GM12878 (cell line): ENCODE measurements around the gene GATA3. TPM values are rescaled to one million over a fixed set of nuclear protein-coding genes. Genes with fewer than 3 reads are reported as not detected.

ENCODE experiments used
- ATAC-seq: fragments of 200-7000 bp; cut with Tn5 transposase; 3 replicates; pipeline ENCODE4 v1.9.1; 2020; ENCODE audit warnings: mild to moderate bottlenecking, moderate library complexity
- BruUV-seq: library from RNA; stranded (reverse); fragments of 400-500 nt; replicated peaks from 2 replicates; lab custom pipeline; 2021; lab: Mats Ljungman, UMichigan
- CTCF ChIA-PET: fragments of 300-600 bp; sonication (Branson Sonifier 250); formaldehyde crosslinking; extraction: SDS; loops from one replicate; lab custom pipeline; 2021; ENCODE audit warnings: inconsistent platforms; lab: Yijun Ruan, JAX
- POLR2A ChIA-PET: fragments of 350-600 bp; formaldehyde crosslinking; extraction: SDS; loops from one replicate; lab custom pipeline; 2021; ENCODE audit warnings: inconsistent platforms; lab: Charles Lee
- RAD21 ChIA-PET: fragments of 300-600 bp; sonication (Branson Sonifier 250); formaldehyde crosslinking; loops from one replicate; lab custom pipeline; 2023; ENCODE audit warnings: antibody characterized with exemption; ENCODE audit not compliant: unreplicated experiment; lab: Charles Lee
- SMC1A ChIA-PET: fragments of 300-600 bp; sonication (Branson Sonifier 250); formaldehyde crosslinking; loops from one replicate; lab custom pipeline; 2023; ENCODE audit not compliant: unreplicated experiment, uncharacterized antibody; lab: Charles Lee
- DNase-seq: peaks from one replicate; pipeline ENCODE4 v3.0.0-alpha.2; 2011; ENCODE audit warnings: low read depth, low spot score
- FAIRE-seq: peaks from 3 replicates; lab custom pipeline; 2011; peaks lifted over from hg19 to GRCh38; lab: Jason Lieb, UNC
- H2AFZ ChIP-seq: 2 replicates; pipeline ENCODE4 v1.6.0; 2011; ENCODE audit warnings: low read depth, low read length, control low read depth; ENCODE audit not compliant: control insufficient read depth
- H3K27ac ChIP-seq: 2 replicates; pipeline ENCODE4 v1.5.1; 2011; ENCODE audit warnings: control low read depth; ENCODE audit not compliant: control insufficient read depth, insufficient read depth
- H3K27me3 ChIP-seq, 2 experiments: replicated peaks in 1 of 2; 2 replicates each; pipeline versions ENCODE4 v1.6.0 to v1.6.1; 2011; ENCODE audit warnings: low read length in 1 of 2; ENCODE audit not compliant: control insufficient read depth in 2 of 2, insufficient read depth in 2 of 2
- H3K36me3 ChIP-seq, 2 experiments: 2 replicates each; pipeline ENCODE4 v1.5.1; 2011; ENCODE audit warnings: low read length in 1 of 2; ENCODE audit not compliant: control insufficient read depth in 2 of 2, insufficient read depth in 2 of 2
- H3K4me1 ChIP-seq: 2 replicates; pipeline ENCODE4 v1.6.1; 2011; ENCODE audit warnings: mild to moderate bottlenecking, low read length, moderate library complexity, mixed read lengths; ENCODE audit not compliant: control insufficient read depth, insufficient read depth
- H3K4me2 ChIP-seq: 2 replicates; pipeline ENCODE4 v1.6.0; 2011; ENCODE audit warnings: control low read depth; ENCODE audit not compliant: control insufficient read depth, insufficient read depth
- H3K4me3 ChIP-seq: fragments of 200-600 bp; sonication (generic); 2 replicates; pipeline ENCODE4 v1.5.1; 2016
- H3K79me2 ChIP-seq: 2 replicates; pipeline ENCODE4 v1.6.0; 2011; ENCODE audit warnings: low read length; ENCODE audit not compliant: control insufficient read depth, insufficient read depth
- H3K9ac ChIP-seq: 2 replicates; pipeline ENCODE4 v1.8.0; 2011; ENCODE audit warnings: low read length, control low read depth, mixed read lengths; ENCODE audit not compliant: control insufficient read depth, insufficient read depth
- H3K9me3 ChIP-seq: replicated peaks from 3 replicates; pipeline ENCODE4 v1.5.1; 2011; ENCODE audit warnings: mild to moderate bottlenecking, low read length; ENCODE audit not compliant: control insufficient read depth, insufficient read depth
- H4K20me1 ChIP-seq: 2 replicates; pipeline ENCODE4 v1.6.0; 2011; ENCODE audit not compliant: control insufficient read depth, insufficient read depth
- NFXL1 ChIP-seq: fragments of 450-650 bp; IDR thresholded peaks from 2 replicates; pipeline ENCODE4 v1.6.1; 2017; ENCODE audit warnings: antibody characterized with exemption, mild to moderate bottlenecking, borderline replicate concordance
- SMC3 ChIP-seq: IDR thresholded peaks from 2 replicates; pipeline ENCODE4 v1.6.1; 2011; ENCODE audit warnings: low read length, improper control_type of control experiment, borderline replicate concordance
- SUZ12 ChIP-seq: fragments of 200-600 bp; sonication (generic); IDR thresholded peaks from one replicate; pipeline ENCODE4 v1.6.1; 2018; ENCODE audit warnings: antibody characterized with exemption, mild to moderate bottlenecking; ENCODE audit not compliant: unreplicated experiment
- WGBS: methylation state at CpG from one replicate; pipeline ENCODE4 v1.1.6; 2016; ENCODE audit warnings: low lambda C conversion rate; ENCODE audit not compliant: insufficient replicate concordance, insufficient coverage; ENCODE audit errors: missing lambda C conversion rate; 5-methylcytosine and 5-hydroxymethylcytosine counted together
- in situ Hi-C: fragments of 300-500 bp; cut with MboI; formaldehyde crosslinking; loops from 9 replicates; pipeline ENCODE4 v1.14.3; 2018; ENCODE audit warnings: mixed read lengths
- intact Hi-C: fragments of 100-400 bp; cut with micrococcal nuclease; formaldehyde crosslinking; loops from one replicate; pipeline ENCODE4 v1.14.2; 2022; ENCODE audit not compliant: unreplicated experiment
- polyA plus RNA-seq, 11 experiments: library from polyadenylated mRNA; depleted of rRNA in 4 of 11; unstranded in 6 of 11; stranded (reverse) in 5 of 11; fragments of >200 nt; fragmentation: Nextera tagmentation in 4 of 11; fragmentation: Illumina TruSeq in 1 of 11; extraction: Ambion mirVana in 4 of 11; extraction: Trizol in 1 of 11; gene quantifications; 1 replicate in 1 of 11; 2 replicates in 10 of 11; pipeline versions ENCODE4 v1.2.1 to v1.2.3, GENCODE V29; 2011 to 2016; ENCODE audit warnings: inconsistent platforms in 2 of 11, missing spikeins in 2 of 11, low read depth in 1 of 11
- total RNA-seq, 4 experiments: library from RNA; depleted of rRNA in 3 of 4; stranded (reverse); fragments of >200 nt in 3 of 4; fragmentation: Illumina TruSeq in 1 of 4; extraction: Trizol in 1 of 4; gene quantifications; 2 replicates each; pipeline versions ENCODE4 v1.2.1 to v1.2.3, GENCODE V29; 2013 to 2021
- TF ChIP-seq, protein P1 (sequence below): IDR thresholded peaks from 2 replicates; pipeline ENCODE4 v1.6.1; 2011; ENCODE audit warnings: mild to moderate bottlenecking, low read depth, low read length, moderate library complexity; ENCODE audit not compliant: insufficient replicate concordance

Gene GATA3
- total and polyA plus RNA-seq, 10 of the 15 experiments (the other 5 are each of a cell fraction or from before 2014, with no cell fraction given): 0.08 to 0.80 (median 0.29) TPM

DNA sequence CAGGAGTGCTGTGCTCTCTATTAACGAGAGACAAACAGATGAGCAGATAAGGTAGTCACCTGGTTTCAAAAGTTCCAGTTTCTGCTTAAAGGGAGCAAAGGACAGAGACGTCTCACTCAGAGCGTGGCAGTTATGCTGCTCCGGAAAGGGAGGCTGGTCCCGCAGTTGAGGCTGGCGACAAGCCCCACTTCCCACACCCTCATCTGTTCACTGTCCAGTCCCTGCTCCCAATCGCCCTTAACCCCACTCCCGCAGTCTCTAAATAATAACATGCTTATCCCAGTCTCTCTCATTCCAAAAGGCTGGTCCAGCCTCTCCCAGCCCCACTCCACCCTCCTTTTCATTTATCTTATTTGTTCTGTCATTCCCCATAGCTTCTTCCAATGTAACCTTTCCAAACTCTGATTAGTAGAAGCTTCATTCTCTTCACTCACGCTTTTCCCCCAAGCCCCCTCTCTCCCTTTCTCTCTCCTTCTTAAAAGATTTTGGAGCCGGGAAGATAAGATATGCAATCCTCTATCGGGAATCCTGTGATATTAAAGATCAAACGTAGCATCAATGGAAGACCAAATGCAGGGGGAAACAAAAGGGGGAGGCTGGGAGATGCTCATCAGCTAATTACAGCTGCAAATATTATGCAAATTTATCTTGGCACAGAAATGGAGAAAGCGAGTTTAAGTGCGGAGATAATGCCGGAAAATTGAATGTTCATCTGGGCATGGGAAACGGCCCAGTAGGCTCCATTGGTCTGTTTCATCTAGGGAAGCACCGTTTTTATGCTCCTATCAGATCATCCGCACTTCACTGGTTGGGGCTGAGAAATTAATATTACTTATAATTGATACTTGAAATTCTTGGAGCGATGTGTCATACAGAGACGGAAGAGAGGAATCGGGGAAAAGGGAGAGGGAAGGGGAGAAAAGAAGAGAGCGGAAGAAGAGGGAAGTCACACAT, 16.3 kb upstream of the GATA3 start:
- in situ Hi-C loops (loop anchor here (25.0 kb wide), 1 partner anchor 1174 kb away; no protein-coding TSS in a partner anchor), intact Hi-C loops (no loop called here)
- H4K20me1 ChIP-seq: no peaks in the 10 kb centered on the region
- CTCF ChIA-PET: no interaction called here
- no peak overlapping the region for H3K4me3 ChIP-seq
- DNase-seq: no peak
- H3K4me2 ChIP-seq: no peak overlapping the region
- H3K36me3 ChIP-seq: no peaks in the 10 kb centered on the region
- 18% methylated on average over 22 of the region's 22 CpGs for WGBS
- POLR2A ChIA-PET: no interaction called here
- no peak overlapping the region for H3K9ac ChIP-seq
- no peak for FAIRE-seq
- no peak overlapping the region for H3K27ac ChIP-seq
- SMC1A ChIA-PET: no interaction called here
- TF ChIP-seq, protein P1, sequence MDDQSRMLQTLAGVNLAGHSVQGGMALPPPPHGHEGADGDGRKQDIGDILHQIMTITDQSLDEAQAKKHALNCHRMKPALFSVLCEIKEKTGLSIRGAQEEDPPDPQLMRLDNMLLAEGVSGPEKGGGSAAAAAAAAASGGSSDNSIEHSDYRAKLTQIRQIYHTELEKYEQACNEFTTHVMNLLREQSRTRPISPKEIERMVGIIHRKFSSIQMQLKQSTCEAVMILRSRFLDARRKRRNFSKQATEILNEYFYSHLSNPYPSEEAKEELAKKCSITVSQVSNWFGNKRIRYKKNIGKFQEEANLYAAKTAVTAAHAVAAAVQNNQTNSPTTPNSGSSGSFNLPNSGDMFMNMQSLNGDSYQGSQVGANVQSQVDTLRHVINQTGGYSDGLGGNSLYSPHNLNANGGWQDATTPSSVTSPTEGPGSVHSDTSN: no peak
- TF ChIP-seq SMC3: no peak
- TF ChIP-seq SUZ12: peak; percentile 0
- TF ChIP-seq NFXL1: no peak
- no TSS peak for BruUV-seq
- ATAC-seq: 0 out of 3 replicates have a peak, but pooled peaks have one; percentile 27
- H3K27me3 ChIP-seq: peaks cover 24 to 38% of the 10 kb centered on the region in 2 experiments
- no peaks in the 10 kb centered on the region for H3K4me1 ChIP-seq
- H3K9me3 ChIP-seq: no peaks in the 10 kb centered on the region
- RAD21 ChIA-PET: no interaction called here
- H2AFZ ChIP-seq: no peak overlapping the region
- H3K79me2 ChIP-seq: no peaks in the 10 kb centered on the region
